HG02798 (cell line): ENCODE measurements around the gene PIK3AP1.
"Not testable (repeated sequence)": the region's sequence is repeated elsewhere in the genome, so short reads cannot be mapped to it uniquely, and the experiment has no call there.

Experiments used
- ATAC-seq: cut with Tn5 transposase; IDR thresholded peaks from one replicate; pipeline ENCODE4 v1.9.1; 2021; ENCODE audit warnings: mild to moderate bottlenecking; ENCODE audit not compliant: unreplicated experiment, poor library complexity

The PIK3AP1 gene

DNA sequence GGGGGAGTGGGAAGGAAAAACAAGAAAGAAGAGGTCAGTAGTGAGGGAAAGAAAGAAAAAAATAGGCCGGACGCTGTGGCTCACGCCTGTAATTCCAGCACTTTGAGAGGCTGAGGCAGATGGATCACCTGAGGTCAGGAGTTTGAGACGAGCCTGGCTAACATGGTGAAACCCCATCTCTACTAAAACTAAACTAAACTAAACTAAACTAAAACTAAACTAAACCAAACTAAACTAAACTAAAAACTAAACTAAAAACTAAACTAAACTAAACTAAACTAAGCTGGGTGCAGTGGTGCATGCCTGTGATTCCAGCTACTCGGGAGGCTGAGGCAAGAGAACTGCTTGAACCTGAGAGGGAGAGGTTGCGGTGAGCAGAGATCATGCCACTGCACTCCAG lies 22.0 kb downstream of the PIK3AP1 start:
- ATAC-seq: not testable (repeated sequence)

DNA sequence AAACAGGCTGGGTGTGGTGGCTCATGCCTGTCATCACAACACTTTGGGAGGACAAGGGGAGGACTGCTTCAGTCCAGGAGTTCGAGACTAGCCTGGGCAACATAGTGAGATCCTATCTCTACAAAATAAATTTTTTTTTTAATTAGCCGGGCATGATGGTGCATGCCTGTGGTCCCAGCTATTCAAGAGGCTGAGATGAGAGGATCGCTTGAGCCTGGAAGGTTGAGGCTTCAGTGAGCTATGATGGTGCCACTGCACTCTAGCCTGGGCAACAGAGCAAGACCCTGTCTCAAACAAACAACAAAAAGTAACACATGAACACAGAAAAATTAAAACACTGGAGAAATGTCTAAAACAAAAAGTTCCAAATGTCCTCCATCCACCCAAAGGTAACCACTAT lies 22.9 kb downstream of the PIK3AP1 start:
- no peak for ATAC-seq

DNA sequence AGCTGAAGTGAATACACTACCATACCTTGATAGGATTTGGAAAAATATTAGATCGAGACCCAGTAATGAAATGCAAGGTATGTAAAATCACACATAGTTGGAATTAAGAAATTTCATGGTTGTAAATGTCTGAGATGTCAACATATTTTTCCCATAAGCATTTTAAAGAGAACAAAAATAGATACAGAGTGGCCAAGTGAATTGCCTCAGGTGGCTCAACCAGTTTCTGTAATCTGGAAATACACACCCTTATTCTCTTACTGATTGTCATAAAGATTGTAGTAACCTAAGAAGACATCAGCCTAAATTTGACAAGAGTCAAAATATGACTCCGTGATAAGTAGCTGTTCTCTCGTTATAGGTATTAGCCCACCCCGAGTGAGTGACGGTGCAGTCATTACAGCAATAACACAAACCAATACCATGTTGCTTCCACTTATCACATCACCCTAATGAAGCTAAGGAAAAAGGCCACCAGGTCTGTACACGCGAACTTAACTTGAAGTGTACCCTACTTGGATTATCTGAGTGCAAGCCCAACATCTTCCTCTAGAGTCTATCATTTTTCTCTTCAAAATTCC lies 23.4 kb downstream of the PIK3AP1 start:
- ATAC-seq: no peak

DNA sequence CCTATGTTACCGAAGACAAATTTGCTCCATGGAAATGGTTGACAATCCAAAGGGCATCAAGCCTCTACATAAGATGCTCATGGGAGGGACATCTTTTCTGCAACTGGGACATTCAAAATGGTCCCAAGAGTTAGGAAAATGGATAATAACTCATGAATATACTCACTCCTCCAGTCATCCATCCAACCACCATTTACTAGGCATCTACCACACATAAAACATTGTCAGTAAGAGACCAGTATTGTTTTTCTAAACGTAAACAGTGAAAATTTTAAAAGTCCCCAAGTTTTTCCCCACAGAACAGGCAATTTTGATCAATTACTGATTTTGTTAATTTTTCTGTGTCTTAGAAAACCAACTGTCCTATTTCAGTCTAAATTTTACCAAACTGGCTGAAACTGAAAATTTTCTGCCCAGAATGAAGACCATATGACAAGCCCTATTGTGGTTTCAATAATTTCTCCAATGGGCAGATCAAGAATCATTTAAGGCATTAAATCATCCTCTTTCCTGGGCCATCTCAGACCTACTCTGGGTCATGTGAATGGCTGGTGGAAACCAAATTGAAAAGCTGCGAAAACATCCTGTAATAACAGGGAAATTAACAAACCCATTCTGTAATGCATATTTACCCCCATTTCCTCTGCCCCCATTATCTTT lies 24.2 kb downstream of the PIK3AP1 start:
- ATAC-seq: no peak

DNA sequence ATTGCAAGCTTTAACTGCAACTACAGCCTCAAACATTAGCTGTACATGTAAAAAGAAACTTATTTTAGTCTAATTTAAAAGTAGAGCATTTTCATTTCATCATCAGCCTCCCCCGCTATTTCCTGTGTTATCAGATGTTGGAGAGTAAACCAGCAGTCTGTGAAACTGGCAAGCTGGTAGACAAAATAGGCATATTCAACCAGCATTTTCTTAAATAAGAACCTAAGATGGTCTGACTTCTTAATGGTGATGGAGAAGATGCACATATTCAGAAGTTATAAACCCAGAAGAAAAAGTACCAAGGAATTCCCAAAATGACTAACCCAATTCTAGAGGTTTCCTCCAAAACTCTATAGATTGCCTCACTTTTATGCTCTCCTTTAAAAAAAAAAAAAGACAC lies 24.9 kb downstream of the PIK3AP1 start:
- no peak for ATAC-seq

DNA sequence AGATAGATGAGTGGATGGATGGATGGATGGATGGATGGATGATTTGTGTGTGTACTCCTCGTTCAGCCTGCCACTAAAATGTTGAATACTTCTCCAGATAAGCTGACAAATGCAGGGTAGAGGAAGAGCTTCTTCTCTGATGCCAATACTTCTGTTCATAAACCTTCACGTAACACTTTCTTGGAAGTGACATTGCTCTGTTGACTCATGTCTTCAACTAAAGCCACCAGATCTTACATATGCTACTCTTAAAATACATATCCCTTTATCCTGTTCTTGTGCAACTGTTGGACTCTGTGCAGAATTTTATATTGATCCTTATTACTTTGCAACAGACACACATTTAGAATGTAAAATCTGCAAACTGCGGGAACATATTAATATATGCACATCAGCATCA lies 26.9 kb downstream of the PIK3AP1 start:
- no peak for ATAC-seq

DNA sequence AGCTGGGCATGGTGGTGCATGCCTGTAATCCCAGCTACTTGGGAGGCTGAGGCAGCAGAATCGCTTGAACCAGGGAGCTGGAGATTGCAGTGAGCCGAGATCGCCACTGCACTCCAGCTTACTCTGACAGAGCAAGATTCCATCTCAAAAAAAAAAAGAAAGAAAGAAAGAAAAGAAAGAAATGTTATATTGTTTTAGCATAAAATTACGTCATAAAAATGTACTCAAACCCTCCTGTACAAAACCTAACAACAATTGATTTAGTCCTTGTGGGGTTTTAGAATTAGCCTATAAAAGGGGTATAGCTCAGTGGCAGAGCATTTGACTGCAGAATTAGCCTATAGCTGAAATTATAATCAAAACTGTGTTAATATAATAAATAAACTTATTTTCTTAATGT lies 27.9 kb downstream of the PIK3AP1 start:
- ATAC-seq: no peak

DNA sequence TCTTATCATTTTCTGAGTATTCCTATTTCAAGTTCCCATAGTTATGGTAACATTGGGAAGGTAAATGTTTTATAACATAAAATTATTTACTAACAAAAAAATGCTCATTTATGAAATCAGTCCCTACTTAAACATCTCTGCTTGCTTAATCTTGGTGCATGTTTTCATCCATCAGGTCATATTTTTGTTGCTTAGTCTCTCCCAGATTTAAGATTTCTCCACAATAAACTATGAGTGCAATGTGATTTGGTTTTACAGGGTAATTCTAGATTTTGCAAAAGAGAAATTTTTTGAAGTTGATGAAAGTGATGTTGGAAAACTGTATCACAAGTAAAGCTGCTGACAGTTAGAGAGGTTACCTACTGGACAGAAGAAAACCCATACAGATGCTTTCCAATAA lies 28.6 kb downstream of the PIK3AP1 start:
- ATAC-seq: no peak

DNA sequence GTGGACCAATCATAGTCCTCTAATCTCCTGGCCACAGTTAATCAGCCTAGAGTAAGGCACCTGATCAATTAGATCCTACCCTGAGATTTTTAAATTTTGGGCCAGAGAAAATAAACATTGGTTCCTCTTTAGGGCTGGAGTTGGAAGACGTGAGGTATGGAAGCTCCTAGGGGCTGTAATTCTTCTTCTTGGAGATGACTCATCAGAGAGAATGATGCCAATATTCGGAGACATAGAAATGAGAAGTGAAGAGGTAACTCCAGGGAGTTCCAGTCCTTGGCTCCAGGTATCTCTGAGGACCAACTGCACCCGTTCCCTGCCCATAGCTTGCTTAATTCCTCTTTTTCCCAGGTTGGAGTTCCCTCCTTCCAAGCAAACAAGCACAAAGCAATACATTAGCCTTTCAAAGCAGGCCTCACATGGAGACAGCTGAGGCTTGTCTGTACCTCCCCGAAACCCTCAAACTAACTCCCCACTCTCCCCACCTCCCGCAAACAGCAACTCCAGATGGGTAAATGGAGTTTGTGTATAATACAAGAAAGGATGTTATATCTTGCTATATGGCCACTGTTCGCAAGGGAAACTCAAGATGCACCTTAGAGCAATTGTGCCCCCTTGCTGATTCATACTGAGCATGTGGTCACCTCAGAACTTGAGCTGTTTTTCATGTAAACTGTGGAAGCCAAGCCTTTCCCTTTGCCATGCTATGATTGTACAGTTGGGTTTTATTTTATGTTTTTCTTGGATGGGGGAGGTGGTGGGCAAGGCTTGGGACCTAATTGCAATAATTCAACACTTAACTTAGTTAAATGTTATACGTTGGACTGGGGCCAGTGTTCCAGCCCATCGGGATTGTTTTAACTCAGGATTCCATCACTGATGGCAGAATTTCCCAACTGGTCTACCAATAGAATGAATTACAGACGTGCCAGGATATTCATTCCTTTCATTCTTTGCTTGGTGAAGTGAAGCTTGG lies 29.3 kb downstream of the PIK3AP1 start:
- ATAC-seq: no peak

DNA sequence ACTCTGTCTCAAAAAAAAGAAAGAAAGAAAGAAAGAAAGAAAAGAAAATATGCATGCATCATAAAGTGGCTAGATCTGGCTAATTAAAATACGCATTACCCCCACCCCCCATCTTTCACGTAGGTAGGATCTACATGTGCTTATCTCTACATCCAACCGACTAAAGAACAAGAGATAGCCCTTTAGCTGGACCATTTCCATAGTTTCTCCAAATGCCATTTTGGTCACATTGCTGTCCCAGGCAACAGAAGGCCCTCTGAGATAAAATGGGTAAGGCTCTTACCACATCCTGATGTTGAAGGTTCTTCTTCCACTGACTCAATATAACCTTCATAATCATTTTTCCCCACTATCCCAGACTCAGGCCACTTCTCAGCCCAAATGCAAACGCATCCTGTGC lies 31.5 kb downstream of the PIK3AP1 start:
- no peak for ATAC-seq

DNA sequence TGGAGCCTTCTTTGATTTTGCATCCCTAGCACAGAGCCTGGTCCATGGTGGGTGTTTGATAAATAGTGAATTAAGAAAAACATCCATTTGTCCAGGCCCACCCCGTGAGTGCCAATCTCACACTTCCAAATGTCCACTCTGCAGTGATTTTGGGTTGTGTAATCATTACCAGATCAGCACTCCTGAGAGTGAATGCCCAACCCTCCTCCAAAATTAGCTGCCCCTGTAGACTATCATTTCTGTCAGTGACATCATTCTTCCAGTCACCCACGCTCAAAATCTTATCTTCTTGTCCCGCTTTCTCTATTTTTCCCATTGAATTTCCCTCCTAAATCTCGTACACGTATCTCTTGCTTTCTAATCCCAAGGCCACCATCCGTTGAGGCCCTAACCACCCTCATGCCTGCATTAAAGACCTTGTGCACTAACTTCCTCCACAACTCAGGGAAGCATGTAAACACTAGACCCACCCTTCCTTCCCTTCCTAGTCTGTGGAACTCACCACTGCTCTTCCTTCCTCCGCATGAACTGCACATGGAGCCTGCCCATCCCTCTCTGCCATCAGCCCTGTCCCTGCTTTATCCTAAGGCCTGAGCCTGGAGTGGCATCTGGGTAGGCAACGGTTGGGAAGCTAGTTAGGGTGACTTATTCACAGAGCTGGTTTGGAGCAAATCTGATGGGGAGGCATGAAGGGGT lies 32.8 kb downstream of the PIK3AP1 start:
- ATAC-seq: no peak

DNA sequence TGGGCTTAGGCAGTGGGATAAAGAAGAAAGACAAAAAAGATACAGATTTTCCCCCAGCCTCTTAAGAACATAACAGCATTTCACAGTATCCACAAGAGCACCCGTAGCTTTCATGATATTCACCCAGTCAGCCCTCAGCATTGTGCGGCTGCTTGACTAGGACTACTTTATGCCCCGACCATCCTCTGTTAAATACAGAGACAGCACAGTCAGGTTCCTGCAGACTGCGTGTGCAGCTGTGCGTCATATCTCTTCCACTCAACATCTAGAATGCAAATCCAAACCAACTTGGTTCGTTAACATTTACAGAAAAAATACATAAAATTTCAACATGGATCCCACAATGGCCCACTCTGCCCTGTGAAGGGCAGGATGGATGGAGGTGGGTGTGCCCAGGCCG lies 33.8 kb downstream of the PIK3AP1 start:
- ATAC-seq: no peak

DNA sequence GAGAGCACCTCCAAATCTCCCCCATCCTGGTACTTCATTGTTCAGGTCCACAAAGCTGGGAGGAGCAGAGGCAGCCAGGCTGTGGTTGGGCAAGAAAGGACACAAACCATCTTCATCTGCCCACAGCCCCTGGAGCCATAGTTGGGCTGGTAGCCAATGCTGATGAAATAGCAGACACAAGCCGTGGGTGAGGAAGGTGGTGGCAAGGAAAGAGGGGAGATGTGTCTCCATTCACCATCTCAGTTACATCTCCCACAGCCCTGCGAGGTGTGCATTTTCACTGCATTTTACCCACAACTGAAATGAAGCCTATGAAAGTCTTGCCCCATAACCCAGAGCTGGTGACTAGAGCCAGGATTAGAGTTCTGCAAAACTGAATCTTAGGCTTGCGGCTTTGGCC lies 35.0 kb downstream of the PIK3AP1 start:
- ATAC-seq: no peak

DNA sequence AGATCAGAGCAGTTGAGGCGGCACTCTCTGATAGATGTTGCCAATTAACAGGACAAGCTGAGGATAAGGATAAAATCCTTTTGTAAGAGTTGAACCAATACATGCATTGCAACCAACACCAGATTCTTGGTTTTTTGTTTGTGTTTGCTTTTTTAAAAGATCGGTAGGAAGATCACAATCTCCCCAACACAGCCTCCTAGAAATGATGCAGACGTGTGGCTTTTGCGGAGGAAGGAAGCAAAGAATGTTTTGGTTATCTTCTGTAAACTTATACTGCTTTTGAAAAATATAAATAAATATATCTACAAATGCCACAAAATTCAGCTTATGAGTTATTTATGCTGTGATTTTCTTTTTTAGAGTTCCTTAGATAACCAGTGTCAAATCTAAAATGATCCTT lies 35.5 kb downstream of the PIK3AP1 start:
- no peak for ATAC-seq

DNA sequence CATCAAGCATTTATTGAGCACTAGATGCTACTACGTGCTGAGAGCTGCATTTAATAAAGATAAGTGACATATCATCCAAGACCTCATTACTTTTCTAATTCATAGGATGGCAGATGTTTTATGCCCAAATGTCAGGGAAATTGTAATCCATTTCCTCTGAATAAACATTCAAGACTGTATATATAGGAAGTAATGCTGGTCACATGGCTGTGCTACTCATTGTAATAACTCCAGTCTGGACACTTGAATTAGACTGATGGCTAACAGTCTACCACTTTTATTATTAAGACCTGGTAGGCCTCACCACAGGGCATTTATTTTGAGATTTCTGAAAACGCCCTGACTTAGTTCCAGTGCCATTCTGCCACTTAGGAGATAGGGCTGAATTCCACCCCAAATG lies 36.6 kb downstream of the PIK3AP1 start:
- ATAC-seq: no peak

DNA sequence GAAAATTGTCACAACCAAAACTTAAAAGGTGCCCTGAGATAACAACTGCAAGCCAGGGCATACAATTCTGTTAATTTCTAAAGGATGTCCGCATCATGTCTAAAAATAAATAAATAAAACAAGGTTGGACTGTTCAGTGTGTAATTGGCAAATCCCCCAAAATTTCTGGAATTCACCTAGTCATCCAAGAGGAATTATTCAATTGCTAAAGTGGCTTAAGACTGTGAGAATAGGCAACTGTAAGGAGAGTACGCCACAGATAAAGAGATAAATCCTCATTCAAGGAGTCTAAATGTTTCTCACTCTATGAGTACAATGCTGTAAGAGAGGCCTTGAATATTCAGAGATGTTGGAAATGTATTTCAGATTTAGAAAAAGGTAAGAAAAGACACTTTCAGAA lies 37.2 kb downstream of the PIK3AP1 start:
- ATAC-seq: no peak

DNA sequence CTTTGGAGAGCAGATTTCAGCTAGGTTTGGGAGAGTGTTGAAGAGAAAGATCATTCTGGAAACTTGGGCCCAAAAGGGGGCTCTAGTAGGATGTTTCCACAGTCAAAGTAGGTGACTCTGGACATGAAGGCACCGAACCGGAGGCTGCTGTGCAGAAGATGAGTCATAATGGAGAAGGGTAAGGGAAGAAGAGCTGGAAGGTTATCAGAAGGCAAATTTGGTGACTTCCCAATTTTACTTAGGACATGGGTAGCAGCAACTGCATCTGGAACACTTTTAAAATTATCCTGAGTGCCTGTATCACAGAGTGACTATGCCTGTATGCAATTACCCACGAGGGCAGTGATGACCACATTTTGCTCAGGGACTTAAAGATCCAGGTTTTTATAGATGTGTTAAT lies 38.8 kb downstream of the PIK3AP1 start:
- ATAC-seq: no peak

DNA sequence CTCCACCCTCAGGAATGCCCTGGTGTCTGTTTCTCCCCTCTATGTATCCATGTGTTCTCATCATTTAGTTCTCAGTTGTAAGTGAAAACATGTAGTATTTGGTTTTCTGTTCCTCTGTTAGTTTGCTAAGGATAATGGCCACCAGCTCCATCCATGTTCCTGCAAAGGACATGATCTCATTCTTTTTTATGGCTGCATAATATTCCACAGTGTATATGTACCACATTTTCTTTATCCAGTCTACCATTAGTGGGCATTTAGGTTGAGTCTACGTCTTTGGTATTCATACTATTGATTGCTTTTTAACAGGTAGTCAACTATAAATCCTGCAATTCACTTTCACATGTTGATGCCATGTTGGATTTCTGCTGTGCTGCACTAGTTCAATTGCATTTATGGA lies 39.9 kb downstream of the PIK3AP1 start:
- not testable (repeated sequence) for ATAC-seq

DNA sequence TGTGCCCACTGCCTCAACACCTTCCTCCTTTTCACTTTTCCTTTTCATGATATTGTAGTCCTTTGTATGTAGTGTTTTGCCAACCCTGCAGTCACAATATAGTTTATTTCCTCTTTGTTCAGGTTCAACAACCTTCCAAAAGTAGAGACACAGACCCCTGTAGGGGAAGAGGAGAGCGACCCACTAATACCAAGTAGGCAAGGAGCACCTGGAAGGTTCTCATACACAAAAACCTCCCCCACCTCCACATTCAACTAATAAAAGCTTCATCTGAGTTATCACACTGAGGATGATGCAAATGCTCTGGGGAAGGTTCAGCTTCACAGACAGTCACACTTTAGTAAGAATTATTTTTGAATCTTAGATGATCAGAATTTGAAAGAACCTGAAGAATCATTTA lies 41.6 kb downstream of the PIK3AP1 start:
- ATAC-seq: no peak

DNA sequence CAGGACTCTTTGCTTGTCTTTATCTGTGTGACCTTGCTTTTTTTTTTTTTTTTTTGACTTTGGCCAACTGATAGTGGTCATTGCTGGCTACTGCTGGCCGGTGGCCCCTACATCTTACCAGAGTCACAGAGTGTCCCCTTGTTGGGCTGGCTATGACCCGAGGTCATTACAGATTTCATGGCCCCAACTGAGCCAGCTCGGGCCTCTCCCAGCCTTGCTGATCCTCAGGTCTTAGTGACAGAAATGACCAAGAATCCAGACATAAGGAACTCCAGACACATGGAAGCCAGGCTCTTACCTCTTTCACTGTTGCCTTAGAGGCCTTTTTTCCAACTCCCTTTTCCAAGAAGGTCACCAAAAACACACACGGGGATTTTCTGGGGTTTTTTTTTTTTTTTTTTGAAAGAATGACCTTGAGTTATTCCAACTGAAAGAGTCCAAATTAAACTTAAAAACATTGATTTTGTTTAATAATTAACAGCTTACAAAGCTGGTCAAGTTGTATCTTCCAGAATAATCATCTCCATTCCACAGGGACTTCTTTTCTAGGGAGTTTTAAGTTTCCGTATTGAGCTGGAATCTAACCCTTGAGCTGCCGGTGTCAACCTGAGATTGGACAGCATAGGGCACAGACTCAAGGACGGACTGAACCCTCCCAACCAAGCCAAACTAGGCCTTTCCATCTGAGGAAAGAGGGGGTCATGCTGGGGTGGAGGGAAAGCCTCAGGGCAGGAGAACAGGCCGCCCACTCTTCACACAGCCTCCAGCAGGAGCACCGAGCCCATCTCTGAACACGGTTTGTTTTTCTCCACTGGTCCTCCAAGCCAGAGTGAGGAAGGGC lies 43.8 kb downstream of the PIK3AP1 start:
- no peak for ATAC-seq
